Gastrocnemius medialis (tissue), 4 donors: ENCODE measurements around the gene PARD3B.

ENCODE experiments used
- CTCF ChIP-seq, 5 experiments: fragments of 450-650 bp in 3 of 5; fragments of 200-600 bp in 2 of 5; sonication (generic) in 2 of 5; IDR thresholded peaks in 4 of 5; conservative IDR thresholded peaks in 1 of 5; 1 replicate in 4 of 5; 2 replicates in 1 of 5; pipeline ENCODE4 v1.5.1; 2016 to 2019; ENCODE audit warnings: antibody characterized with exemption in 5 of 5, mild to moderate bottlenecking in 3 of 5, moderate library complexity in 3 of 5
- POLR2A ChIP-seq, 2 donors: fragments of 450-650 bp; IDR thresholded peaks; one replicate each; pipeline ENCODE4 v1.6.1; 2017; ENCODE audit warnings: antibody characterized with exemption in 2 of 2, mild to moderate bottlenecking in 2 of 2, moderate library complexity in 2 of 2

GRCh38 chr2:205333351-205333750, 788.1 kb downstream of the PARD3B start:
- TF ChIP-seq CTCF (IDR thresholded peaks at IDR 0.05 in 4 of 5, conservative IDR thresholded peaks at IDR 0.05 in 1 of 5) (no peak), POLR2A (IDR thresholded peaks at IDR 0.05) (no peak)
